H1 (cell line): ENCODE data around the gene MAP1LC3A. TPM values are rescaled to one million over a fixed set of nuclear protein-coding genes. Genes with fewer than 3 reads are reported as not detected.

Experiments used
- CTCF ChIA-PET: fragments of 300-600 bp; sonication (Branson Sonifier 250); formaldehyde crosslinking; loops from one replicate; lab custom pipeline; 2021; ENCODE audit not compliant: partially characterized antibody; lab: Charles Lee
- POLR2A ChIA-PET: fragments of 300-600 bp; sonication (Branson Sonifier 250); formaldehyde crosslinking; loops from one replicate; lab custom pipeline; 2021; ENCODE audit warnings: inconsistent platforms; ENCODE audit not compliant: partially characterized antibody; lab: Charles Lee
- DNase-seq, 2 experiments: peaks; one replicate each; pipeline versions ENCODE4 v3.0.0 to v3.0.0-alpha.2; 2010 to 2022; ENCODE audit warnings: low spot score in 2 of 2, low read depth in 1 of 2, mixed read lengths in 1 of 2
- FAIRE-seq: peaks from 2 replicates; lab custom pipeline; 2011; peaks lifted over from hg19 to GRCh38; lab: Jason Lieb, UNC
- H2AFZ ChIP-seq: 2 replicates; pipeline ENCODE4 v1.8.1; 2012; ENCODE audit warnings: low read length, inconsistent platforms
- H2AK5ac ChIP-seq: 2 replicates; pipeline ENCODE4 v1.6.1; 2013; ENCODE audit warnings: low read depth, low read length
- H2BK120ac ChIP-seq: replicated peaks from 2 replicates; pipeline ENCODE3; 2013; ENCODE audit warnings: low read depth, low read length, inconsistent platforms
- H2BK12ac ChIP-seq: 2 replicates; pipeline ENCODE4 v1.6.1; 2013; ENCODE audit warnings: low read depth, low read length
- H2BK15ac ChIP-seq: 2 replicates; pipeline ENCODE4 v1.6.1; 2013; ENCODE audit warnings: low read length
- H2BK20ac ChIP-seq: 2 replicates; pipeline ENCODE4 v1.6.1; 2013; ENCODE audit warnings: low read length
- H2BK5ac ChIP-seq: 2 replicates; pipeline ENCODE4 v1.6.1; 2013; ENCODE audit warnings: low read depth, low read length
- H3K14ac ChIP-seq: 2 replicates; pipeline ENCODE4 v1.6.1; 2013; ENCODE audit warnings: inconsistent platforms; ENCODE audit not compliant: insufficient read length
- H3K18ac ChIP-seq: 2 replicates; pipeline ENCODE4 v1.6.1; 2013; ENCODE audit warnings: low read length; ENCODE audit errors: extremely low read depth
- H3K23ac ChIP-seq: 2 replicates; pipeline ENCODE4 v1.6.1; 2013; ENCODE audit warnings: inconsistent platforms; ENCODE audit not compliant: insufficient read length
- H3K23me2 ChIP-seq: 2 replicates; pipeline ENCODE4 v1.6.1; 2013; ENCODE audit warnings: low read depth, low read length
- H3K27ac ChIP-seq: 2 replicates; pipeline ENCODE4 v1.6.1; 2011; ENCODE audit warnings: low read depth, low read length, inconsistent platforms
- H3K27me3 ChIP-seq, 4 experiments: replicated peaks in 1 of 4; 1 replicate in 1 of 4; 2 replicates in 3 of 4; pipeline versions ENCODE4 v1.6.1 to v1.8.1; 2011 to 2013; ENCODE audit warnings: low read length in 3 of 4, mild to moderate bottlenecking in 3 of 4, inconsistent platforms in 2 of 4, mixed read lengths in 2 of 4, moderate library complexity in 1 of 4; ENCODE audit not compliant: control insufficient read depth in 3 of 4, insufficient read depth in 3 of 4; ENCODE audit errors: extremely low read depth in 1 of 4
- H3K36me3 ChIP-seq, 4 experiments: 2 replicates each; pipeline versions ENCODE4 v1.6.1 to v1.8.1; 2011 to 2013; ENCODE audit warnings: mild to moderate bottlenecking in 4 of 4, low read length in 3 of 4, moderate library complexity in 2 of 4, control low read depth in 1 of 4, inconsistent platforms in 1 of 4; ENCODE audit not compliant: insufficient read depth in 4 of 4, control insufficient read depth in 2 of 4
- H3K4ac ChIP-seq: replicated peaks from 2 replicates; pipeline ENCODE3; 2013; ENCODE audit warnings: low read length, low read depth, mixed read lengths, inconsistent platforms; ENCODE audit not compliant: insufficient read length
- H3K4me1 ChIP-seq, 4 experiments: replicated peaks in 1 of 4; 1 replicate in 1 of 4; 2 replicates in 3 of 4; pipeline versions ENCODE4 v1.6.1 to v1.8.1; 2011 to 2013; ENCODE audit warnings: low read length in 3 of 4, inconsistent platforms in 2 of 4, mixed read lengths in 1 of 4; ENCODE audit not compliant: insufficient read depth in 4 of 4, control insufficient read depth in 3 of 4
- H3K4me2 ChIP-seq, 2 experiments: 2 replicates each; pipeline versions ENCODE4 v1.6.1 to v1.8.1; 2011 to 2013; ENCODE audit warnings: low read depth in 2 of 2, low read length in 2 of 2, control low read depth in 1 of 2, inconsistent platforms in 1 of 2, mild to moderate bottlenecking in 1 of 2; ENCODE audit not compliant: insufficient read depth in 1 of 2
- H3K4me3 ChIP-seq, 4 experiments: fragments of 200-600, 300-600 bp in 1 of 4; sonication (generic), shearing (Covaris generic), sonication (Bioruptor Twin) in 1 of 4; 2 replicates each; pipeline versions ENCODE4 v1.5.1 to v1.8.1; 2011 to 2016; ENCODE audit warnings: low read length in 4 of 4, low read depth in 3 of 4, control low read depth in 2 of 4, inconsistent platforms in 2 of 4, mild to moderate bottlenecking in 2 of 4, mixed read lengths in 1 of 4, moderate library complexity in 1 of 4; ENCODE audit not compliant: insufficient read depth in 2 of 4; ENCODE audit errors: extremely low read depth in 1 of 4
- H3K56ac ChIP-seq: replicated peaks from 2 replicates; pipeline ENCODE3; 2013; ENCODE audit warnings: low read depth, mild to moderate bottlenecking, mixed read lengths, low read length, inconsistent platforms; ENCODE audit not compliant: insufficient read length
- H3K79me1 ChIP-seq: 2 replicates; pipeline ENCODE4 v1.6.1; 2013; ENCODE audit warnings: low read depth, low read length, control low read depth
- H3K79me2 ChIP-seq, 2 experiments: 2 replicates each; pipeline versions ENCODE4 v1.6.1 to v1.8.1; 2012 to 2013; ENCODE audit warnings: low read length in 2 of 2, mild to moderate bottlenecking in 2 of 2, inconsistent platforms in 1 of 2; ENCODE audit not compliant: insufficient read depth in 2 of 2, control insufficient read depth in 1 of 2
- H3K9ac ChIP-seq, 4 experiments: replicated peaks in 1 of 4; 1 replicate in 1 of 4; 2 replicates in 3 of 4; pipeline versions ENCODE4 v1.6.1 to v1.8.1; 2011 to 2013; ENCODE audit warnings: low read depth in 3 of 4, low read length in 3 of 4, control low read depth in 2 of 4, mild to moderate bottlenecking in 2 of 4, moderate library complexity in 2 of 4, inconsistent platforms in 1 of 4; ENCODE audit errors: extremely low read depth in 1 of 4
- H3K9me3 ChIP-seq, 2 experiments: 2 replicates each; pipeline versions ENCODE4 v1.6.1 to v1.8.1; 2012 to 2013; ENCODE audit warnings: mild to moderate bottlenecking in 2 of 2, moderate library complexity in 2 of 2, control low read depth in 1 of 2, inconsistent platforms in 1 of 2, low read depth in 1 of 2, low read length in 1 of 2, mixed read lengths in 1 of 2; ENCODE audit not compliant: insufficient read depth in 2 of 2
- H4K20me1 ChIP-seq, 2 experiments: replicated peaks in 1 of 2; 2 replicates each; pipeline versions ENCODE3 to v1.8.1; 2011 to 2013; ENCODE audit warnings: inconsistent platforms in 2 of 2, low read length in 2 of 2, mild to moderate bottlenecking in 1 of 2; ENCODE audit not compliant: insufficient read depth in 2 of 2, control insufficient read depth in 1 of 2
- H4K5ac ChIP-seq: 2 replicates; pipeline ENCODE4 v1.6.1; 2013; ENCODE audit warnings: low read length, low read depth, mixed read lengths, inconsistent platforms; ENCODE audit not compliant: insufficient read length
- H4K8ac ChIP-seq: 2 replicates; pipeline ENCODE4 v1.8.0; 2013; ENCODE audit warnings: mild to moderate bottlenecking, moderate library complexity, low read length, inconsistent platforms; ENCODE audit not compliant: insufficient read depth; ENCODE audit errors: extremely low read depth
- H4K91ac ChIP-seq: replicated peaks from 2 replicates; pipeline ENCODE3; 2013; ENCODE audit warnings: low read length, mixed read lengths, inconsistent platforms; ENCODE audit not compliant: insufficient read length
- ASH2L ChIP-seq: fragments of 200-600, 300-600 bp; sonication (generic); IDR thresholded peaks from one replicate; pipeline ENCODE4 v1.7.1; 2017; ENCODE audit warnings: low read length
- BACH1 ChIP-seq: IDR thresholded peaks from 2 replicates; pipeline ENCODE4 v1.6.1; 2012; ENCODE audit warnings: low read length, improper control_type of control experiment
- CTCF ChIP-seq, 3 experiments: IDR thresholded peaks; 1 replicate in 2 of 3; 2 replicates in 1 of 3; pipeline versions ENCODE4 v1.5.1 to v1.6.1; 2011; ENCODE audit warnings: low read length in 3 of 3, mild to moderate bottlenecking in 3 of 3, inconsistent platforms in 2 of 3, low read depth in 1 of 3, moderate library complexity in 1 of 3; ENCODE audit not compliant: insufficient read depth in 1 of 3; ENCODE audit errors: control extremely low read depth in 1 of 3
- MAX ChIP-seq: IDR thresholded peaks from 2 replicates; pipeline ENCODE4 v1.6.1; 2012; ENCODE audit warnings: inconsistent platforms
- NRF1 ChIP-seq: IDR thresholded peaks from 2 replicates; pipeline ENCODE4 v1.6.1; 2011; ENCODE audit warnings: mild to moderate bottlenecking, low read depth, low read length, improper control_type of control experiment
- POU5F1 ChIP-seq: IDR thresholded peaks from 2 replicates; pipeline ENCODE4 v1.6.1; 2011; ENCODE audit warnings: low read depth, mild to moderate bottlenecking, low read length, moderate library complexity
- RAD21 ChIP-seq, 2 experiments: IDR thresholded peaks in 1 of 2; conservative IDR thresholded peaks in 1 of 2; 2 replicates each; pipeline ENCODE4 v1.6.1; 2011; ENCODE audit warnings: low read depth in 2 of 2, low read length in 2 of 2, improper control_type of control experiment in 1 of 2, inconsistent platforms in 1 of 2, mild to moderate bottlenecking in 1 of 2, moderate library complexity in 1 of 2
- RFX5 ChIP-seq: IDR thresholded peaks from 2 replicates; pipeline ENCODE4 v1.6.1; 2011; ENCODE audit warnings: low read depth, low read length, improper control_type of control experiment, borderline replicate concordance
- TBP ChIP-seq: IDR thresholded peaks from 2 replicates; pipeline ENCODE4 v1.6.1; 2011; ENCODE audit warnings: low read depth, low read length, improper control_type of control experiment
- ZNF274 ChIP-seq: IDR thresholded peaks from 2 replicates; pipeline ENCODE4 v1.7.0; 2012; ENCODE audit warnings: low read length, borderline replicate concordance; ENCODE audit errors: extremely low read depth
- WGBS, 2 experiments: shearing (Covaris generic) in 1 of 2; methylation state at CpG; one replicate each; pipeline versions ENCODE4 v1.1.6 to v1.1.7; 2013 to 2015; ENCODE audit warnings: low lambda C conversion rate in 2 of 2, mixed read lengths in 2 of 2, inconsistent platforms in 1 of 2, low coverage in 1 of 2, missing lambda C conversion rate in 1 of 2; ENCODE audit not compliant: insufficient replicate concordance in 2 of 2, insufficient coverage in 1 of 2, insufficient read length in 1 of 2; ENCODE audit errors: extremely low coverage in 1 of 2, missing lambda C conversion rate in 1 of 2; 5-methylcytosine and 5-hydroxymethylcytosine counted together
- polyA plus RNA-seq, 7 experiments: library from polyadenylated mRNA; depleted of rRNA in 3 of 7; stranded (reverse) in 5 of 7; unstranded in 2 of 7; fragments of >200 nt in 5 of 7; fragments of 200-250 nt in 2 of 7; gene quantifications; 1 replicate in 5 of 7; 2 replicates in 1 of 7; 4 replicates in 1 of 7; pipeline versions ENCODE4 v1.2.1 to v1.2.3, GENCODE V29; 2011 to 2013; ENCODE audit warnings: missing spikeins in 2 of 7, mixed read lengths in 2 of 7
- total RNA-seq: library from RNA; stranded (reverse); fragmentation: NEBNext Ultra II Directional; extraction: Animal tissue kit (Norgen Biotek cat#: 25700); gene quantifications from 2 replicates; pipeline ENCODE4 v1.2.1, GENCODE V29; 2021

The MAP1LC3A gene
- total and polyA plus RNA-seq, 2 of the 8 experiments (the other 6 are each of a cell fraction or from before 2014, with no cell fraction given), result 5.0 to 6.1 TPM

- Histone ChIP-seq H2BK20ac (no peak overlapping the region), H4K20me1 (peaks cover 2 to 13% of the 10 kb centered on the region in 2 experiments), H3K23ac (no peak overlapping the region), H4K91ac (no peak overlapping the region), H3K14ac (no peak overlapping the region), H3K9ac (no peak overlapping the region), H2AK5ac (no peak overlapping the region), H3K23me2 (no peaks in the 10 kb centered on the region), H4K5ac (no peak overlapping the region), H2BK12ac (no peak overlapping the region), H3K9me3 (no peaks in the 10 kb centered on the region), H3K18ac (no peak overlapping the region), H3K79me2 (no peaks in the 10 kb centered on the region), H2AFZ (no peak overlapping the region), H3K27me3 (no peaks in the 10 kb centered on the region), H3K79me1 (peaks cover 2% of the 10 kb centered on the region; the same call in 1 of the 2 replicates), H3K36me3 (peaks cover 13 to 31% (median 23%) of the 10 kb centered on the region in 4 experiments), H3K56ac (no peak overlapping the region), H3K4ac (no peak overlapping the region), H3K4me3 (no peak overlapping the region), H3K27ac (no peak overlapping the region), H2BK5ac (no peak overlapping the region), H3K4me1 (no peaks in the 10 kb centered on the region), H3K4me2 (no peak overlapping the region), H2BK15ac (no peak overlapping the region), H4K8ac (no peak overlapping the region), H2BK120ac (no peak overlapping the region)
- POLR2A ChIA-PET, result interaction anchor here (1.0 to 1.2 kb wide), 4 partner anchors 8 to 174 kb away, joined by 3 to 4 read pairs (median 3); no protein-coding TSS in a partner anchor
- FAIRE-seq (no peak), DNase-seq (peak in 1 of 2 experiments; percentile 77)
- WGBS, 2 experiments, result 81% methylated on average over 10 of the region's 10 CpGs; no CpG with 5 or more reads in 1 of the 2 experiments
- CTCF ChIA-PET, result interaction anchor here (0.6 to 4.9 kb wide), 15 partner anchors 10 to 610 kb away, joined by 3 to 24 read pairs (median 4); partner anchors contain the start of gene DYNLRB1
- no peak for TF ChIP-seq BACH1
- TF ChIP-seq ZNF274, result no peak
- TF ChIP-seq CTCF (IDR thresholded peaks at IDR 0.05; ENCODE audit: control extremely low read depth in 1 of 3, insufficient read depth in 1 of 3, low read depth in 1 of 3, low read length in 3 of 3), result peak; percentile 58 to 69 (median 62)
- no peak for TF ChIP-seq NRF1
- TF ChIP-seq RFX5, result no peak
- peak; percentile 31; the same call in 1 of the 2 replicates for TF ChIP-seq MAX
- TF ChIP-seq POU5F1, result no peak
- TF ChIP-seq ASH2L, result no peak
- TF ChIP-seq TBP, result no peak
- TF ChIP-seq RAD21 (IDR thresholded peaks at IDR 0.05 in 1 of 2, conservative IDR thresholded peaks at IDR 0.05 in 1 of 2; ENCODE audit: low read depth in 2 of 2, low read length in 2 of 2), result peak; percentile 35 to 57; a peak in 3 of 4 replicates
Observed at GRCh38 chr20:34536798-34537394, 21.6 kb upstream of the MAP1LC3A start.
